ENCODE measurements around the gene CRYGN. TPM values are rescaled to one million over a fixed set of nuclear protein-coding genes. Genes with fewer than 3 reads are reported as not detected.

Gene CRYGN
- total RNA-seq = under 1 TPM in 1 of 2 donors, not detected in 1; 0.99 TPM
- total RNA-seq = 0 to 0.38 reads per million in 2 donors

DNA sequence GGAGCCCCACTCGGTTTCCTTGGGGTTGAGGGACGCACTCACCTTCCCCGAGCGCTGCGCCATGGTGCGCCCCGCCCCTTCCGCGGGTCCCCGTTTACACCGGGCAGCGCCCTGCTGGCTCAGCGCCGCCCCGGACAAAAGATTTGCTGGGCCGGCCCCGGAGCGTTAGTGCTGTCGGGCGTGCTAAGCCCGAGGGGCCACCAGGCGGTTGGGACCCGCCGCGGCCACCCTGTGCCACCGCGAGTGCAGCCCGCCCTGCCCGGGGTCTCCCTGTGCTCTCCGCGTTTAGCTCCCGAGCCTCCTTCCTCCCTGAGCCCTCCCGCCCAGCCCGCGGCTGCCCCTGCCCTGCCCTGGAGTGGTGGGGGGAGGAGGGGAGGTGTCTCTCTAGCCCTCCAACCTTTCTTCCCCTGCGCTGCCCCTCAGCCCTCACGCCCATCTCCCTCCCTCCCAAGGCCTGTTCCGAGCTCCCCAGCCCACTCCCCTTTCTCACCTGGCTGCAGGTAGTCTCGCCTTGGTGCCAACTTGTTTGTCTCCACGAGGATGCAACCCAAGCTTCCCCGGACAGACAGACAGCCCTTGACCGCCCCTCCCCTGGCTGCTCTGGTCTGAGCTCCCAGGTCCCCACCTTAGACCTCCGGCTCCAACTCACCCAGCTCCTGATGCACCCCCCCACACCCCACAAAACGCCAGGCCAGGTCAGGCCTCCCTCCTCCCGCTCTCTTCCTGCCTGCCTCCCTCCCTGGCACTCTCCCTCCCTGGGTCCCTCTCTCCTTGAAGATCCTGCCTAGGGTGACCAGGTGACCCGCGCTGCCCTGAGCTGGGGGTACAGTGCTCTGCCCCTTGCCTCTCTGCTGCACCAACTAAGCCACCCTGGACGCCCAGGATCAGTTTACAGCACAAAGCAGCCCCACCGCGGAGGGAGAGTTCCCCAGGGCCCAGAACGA is at the start of gene CRYGN:
CRYGN (minus strand) TSS at position 287 of the 944 bp plus-strand sequence; CDS start at position 63, 224 bp downstream.
- Mint-ChIP-seq H3K36me3 (ENCODE audit: low read depth) (no peaks in the 10 kb centered on the region), H3K4me1 (peaks cover 28% of the 10 kb centered on the region), H3K27ac (peak within 1 kb of the TSS; percentile 94), H3K4me3 (peak within 1 kb of the TSS; percentile 85), H3K27me3 (no peaks in the 10 kb centered on the region)
- ATAC-seq (peak; percentile 59), DNase-seq (no peak)
- no peaks in the 10 kb centered on the region for H3K9me3 ChIP-seq (ENCODE audit: control insufficient read depth, low read length, poor library complexity, severe bottlenecking)

GRCh38 chr7:151489498-151489897 is 49.6 kb upstream of the CRYGN start:
- Mint-ChIP-seq H3K27ac (no peak overlapping the region), H3K27me3 (no peaks in the 10 kb centered on the region), H3K36me3 (ENCODE audit: low read depth) (peaks cover 11% of the 10 kb centered on the region), H3K4me3 (no peak overlapping the region), H3K4me1 (peaks cover 28% of the 10 kb centered on the region)
- DNase-seq = no peak
- ATAC-seq = no peak
- H3K9me3 ChIP-seq (ENCODE audit: control insufficient read depth, low read length, poor library complexity, severe bottlenecking) = no peaks in the 10 kb centered on the region

- no peak for ATAC-seq
- Mint-ChIP-seq H3K27ac (peak overlapping the region; percentile 75), H3K4me1 (peaks cover 25% of the 10 kb centered on the region), H3K36me3 (ENCODE audit: low read depth) (peaks cover 14% of the 10 kb centered on the region), H3K27me3 (no peaks in the 10 kb centered on the region), H3K4me3 (no peak overlapping the region)
- H3K9me3 ChIP-seq (ENCODE audit: control insufficient read depth, low read length, poor library complexity, severe bottlenecking) = no peaks in the 10 kb centered on the region
- DNase-seq = no peak
Observed at GRCh38 chr7:151488096-151488495, 48.2 kb upstream of the CRYGN start.

DNA sequence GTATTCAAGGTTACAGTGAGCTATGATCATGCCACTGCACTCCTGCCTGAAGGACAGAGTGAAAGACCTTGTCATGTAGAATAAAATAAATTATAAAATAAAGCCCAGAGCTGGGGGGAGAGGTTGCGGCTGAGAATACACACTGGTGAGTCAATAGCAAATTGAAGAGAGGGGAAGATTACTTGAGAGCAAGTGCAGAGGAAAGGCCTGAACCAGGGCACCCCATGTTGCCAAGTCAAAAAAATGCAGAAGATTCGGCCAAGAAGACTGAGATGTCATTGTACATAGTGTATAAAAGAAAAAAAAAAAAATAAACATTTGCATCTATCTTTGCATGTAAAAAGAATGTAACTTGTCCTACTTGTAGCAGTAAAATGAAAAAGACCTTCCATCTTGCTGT is 47.3 kb upstream of the CRYGN start:
- peaks cover 32% of the 10 kb centered on the region for H3K4me1 Mint-ChIP-seq
- peaks cover 18% of the 10 kb centered on the region for H3K36me3 Mint-ChIP-seq (ENCODE audit: low read depth)
- no peaks in the 10 kb centered on the region for H3K27me3 Mint-ChIP-seq
- DNase-seq (no peak), ATAC-seq (no peak)
- no peak overlapping the region for H3K4me3 Mint-ChIP-seq
- H3K27ac Mint-ChIP-seq = peak overlapping the region; percentile 56
- H3K9me3 ChIP-seq (ENCODE audit: control insufficient read depth, low read length, poor library complexity, severe bottlenecking) = no peaks in the 10 kb centered on the region

DNA sequence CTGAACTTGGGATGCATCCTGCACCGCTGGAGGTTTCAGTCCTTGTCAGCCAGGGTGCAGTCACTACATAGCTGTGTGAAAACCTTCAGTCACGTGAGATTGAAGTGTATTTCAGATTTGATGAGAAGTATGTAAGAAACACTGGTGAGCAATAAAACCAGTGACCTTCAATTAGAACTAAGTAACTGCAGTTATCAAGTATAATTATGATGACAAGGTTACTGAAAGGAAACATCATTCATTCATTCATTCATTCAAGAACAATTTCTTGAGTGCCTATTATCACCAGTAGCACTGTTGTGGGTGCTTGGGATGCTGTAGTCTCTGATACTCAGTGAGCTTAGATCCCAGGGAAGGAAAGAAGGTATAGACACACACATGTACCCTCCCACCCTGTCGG is 46.1 kb upstream of the CRYGN start:
- H3K4me1 Mint-ChIP-seq = peaks cover 34% of the 10 kb centered on the region
- DNase-seq (no peak), ATAC-seq (no peak)
- H3K4me3 Mint-ChIP-seq = no peak overlapping the region
- H3K9me3 ChIP-seq (ENCODE audit: control insufficient read depth, low read length, poor library complexity, severe bottlenecking) = no peaks in the 10 kb centered on the region
- H3K36me3 Mint-ChIP-seq (ENCODE audit: low read depth) = peaks cover 20% of the 10 kb centered on the region
- H3K27ac Mint-ChIP-seq = no peak overlapping the region
- H3K27me3 Mint-ChIP-seq = no peaks in the 10 kb centered on the region

- ATAC-seq = no peak
- Mint-ChIP-seq H3K27me3 (no peaks in the 10 kb centered on the region), H3K4me1 (peaks cover 34% of the 10 kb centered on the region), H3K4me3 (no peak overlapping the region), H3K36me3 (ENCODE audit: low read depth) (peaks cover 17% of the 10 kb centered on the region), H3K27ac (peak overlapping the region; percentile 86)
- DNase-seq = no peak
- H3K9me3 ChIP-seq (ENCODE audit: control insufficient read depth, low read length, poor library complexity, severe bottlenecking) = no peaks in the 10 kb centered on the region
Observed at GRCh38 chr7:151484971-151485707, 45.2 kb upstream of the CRYGN start.

- Mint-ChIP-seq H3K27me3 (no peaks in the 10 kb centered on the region), H3K36me3 (ENCODE audit: low read depth) (peaks cover 19% of the 10 kb centered on the region), H3K4me1 (peaks cover 39% of the 10 kb centered on the region)
Observed at GRCh38 chr7:151483711-151483983, 43.7 kb upstream of the CRYGN start.

DNA sequence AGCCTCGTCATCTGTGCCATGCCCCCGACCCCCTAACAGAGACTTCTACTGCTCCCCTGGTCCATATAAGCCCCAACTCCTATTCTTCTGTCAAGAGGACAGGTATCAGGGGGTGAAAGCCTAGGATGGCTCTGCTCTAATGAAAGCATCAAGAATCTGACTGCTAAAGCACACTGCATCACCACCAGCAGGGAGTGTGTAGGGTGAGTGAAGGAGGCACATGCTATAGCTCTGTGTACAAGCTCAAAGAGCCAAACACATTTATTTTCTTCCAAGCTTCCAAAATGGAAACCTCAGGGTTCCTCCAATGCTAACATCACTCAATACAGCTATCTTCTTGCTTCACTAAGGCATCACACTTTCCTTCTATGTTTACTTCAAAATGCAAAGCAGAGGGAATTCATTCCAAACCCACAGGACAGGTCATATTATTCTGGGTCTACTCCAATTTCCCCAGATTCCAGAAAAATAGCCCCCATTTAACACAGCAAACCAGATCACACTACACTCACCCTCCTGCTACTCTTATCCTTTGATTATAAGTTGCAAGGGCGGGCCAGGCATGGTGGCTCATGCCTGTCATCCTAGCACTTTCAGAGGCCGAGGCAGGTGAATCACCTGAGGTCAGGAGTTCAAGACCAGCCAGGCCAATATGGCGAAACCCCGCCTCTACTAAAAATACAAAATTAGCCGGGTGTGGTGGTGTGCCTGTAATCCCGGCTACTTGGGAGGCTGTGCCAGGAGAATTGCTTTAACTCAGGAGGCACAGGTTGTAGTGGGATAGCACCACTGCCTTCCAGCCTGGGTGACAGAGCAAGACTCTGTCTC is 43.2 kb upstream of the CRYGN start:
- Mint-ChIP-seq H3K4me3 (no peak overlapping the region), H3K27ac (peak overlapping the region; percentile 86), H3K27me3 (no peaks in the 10 kb centered on the region), H3K36me3 (ENCODE audit: low read depth) (peaks cover 19% of the 10 kb centered on the region), H3K4me1 (peaks cover 39% of the 10 kb centered on the region)
- no peak for ATAC-seq
- no peaks in the 10 kb centered on the region for H3K9me3 ChIP-seq (ENCODE audit: control insufficient read depth, low read length, poor library complexity, severe bottlenecking)
- DNase-seq = no peak

More at GRCh38 chr7:151483711-151483983, 43.7 kb upstream of the CRYGN start:
- Mint-ChIP-seq H3K4me3 (no peak overlapping the region), H3K27ac (peak overlapping the region; percentile 86)
- ATAC-seq (no peak), DNase-seq (no peak)
- no peaks in the 10 kb centered on the region for H3K9me3 ChIP-seq (ENCODE audit: control insufficient read depth, low read length, poor library complexity, severe bottlenecking)

GRCh38 chr7:151481650-151482505 is 41.9 kb upstream of the CRYGN start:
- DNase-seq (no peak), ATAC-seq (no peak)
- Mint-ChIP-seq H3K36me3 (ENCODE audit: low read depth) (peaks cover 19% of the 10 kb centered on the region), H3K27ac (peak overlapping the region; percentile 86), H3K27me3 (no peaks in the 10 kb centered on the region), H3K4me1 (peaks cover 39% of the 10 kb centered on the region), H3K4me3 (no peak overlapping the region)
- no peaks in the 10 kb centered on the region for H3K9me3 ChIP-seq (ENCODE audit: control insufficient read depth, low read length, poor library complexity, severe bottlenecking)

DNA sequence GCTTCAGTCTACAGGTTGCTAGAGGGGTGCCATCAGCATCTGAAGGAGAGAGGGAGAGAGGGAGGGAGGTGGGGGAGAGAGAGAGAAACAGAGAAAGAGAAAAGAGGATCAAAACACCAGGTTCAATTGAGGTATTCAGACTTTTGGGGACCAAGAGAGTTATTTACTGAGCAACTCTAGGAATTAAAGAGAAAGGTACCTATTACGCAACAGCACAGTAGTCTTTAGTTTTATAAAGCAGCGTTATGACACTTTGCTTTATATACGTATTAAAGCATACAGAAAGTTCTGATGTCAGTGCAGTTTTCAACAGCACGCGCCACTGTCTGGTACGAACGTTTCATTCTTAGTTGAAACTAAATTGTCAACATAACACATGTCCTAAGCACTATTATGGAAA is 37.9 kb upstream of the CRYGN start:
- peaks cover 6% of the 10 kb centered on the region for H3K36me3 Mint-ChIP-seq (ENCODE audit: low read depth)

GRCh38 chr7:151472644-151473380 is 32.9 kb upstream of the CRYGN start:
- Mint-ChIP-seq H3K27ac (peak overlapping the region; percentile 67), H3K4me1 (peaks cover 54% of the 10 kb centered on the region), H3K27me3 (no peaks in the 10 kb centered on the region), H3K4me3 (peak overlapping the region; percentile 47), H3K36me3 (ENCODE audit: low read depth) (peaks cover 14% of the 10 kb centered on the region)
- no peaks in the 10 kb centered on the region for H3K9me3 ChIP-seq (ENCODE audit: control insufficient read depth, low read length, poor library complexity, severe bottlenecking)
- DNase-seq (no peak), ATAC-seq (peak; percentile 18)

More for the DNA sequence above, 37.9 kb upstream of the CRYGN start:
- Mint-ChIP-seq H3K27me3 (no peaks in the 10 kb centered on the region), H3K4me3 (no peak overlapping the region), H3K4me1 (peaks cover 33% of the 10 kb centered on the region), H3K27ac (no peak overlapping the region)
- no peaks in the 10 kb centered on the region for H3K9me3 ChIP-seq (ENCODE audit: control insufficient read depth, low read length, poor library complexity, severe bottlenecking)
- DNase-seq (no peak), ATAC-seq (no peak)

GRCh38 chr7:151470711-151471110 is 30.8 kb upstream of the CRYGN start:
- Mint-ChIP-seq H3K4me3 (no peak overlapping the region), H3K36me3 (ENCODE audit: low read depth) (peaks cover 19% of the 10 kb centered on the region), H3K27me3 (no peaks in the 10 kb centered on the region), H3K4me1 (peaks cover 51% of the 10 kb centered on the region), H3K27ac (peak overlapping the region; percentile 67)
- no peaks in the 10 kb centered on the region for H3K9me3 ChIP-seq (ENCODE audit: control insufficient read depth, low read length, poor library complexity, severe bottlenecking)
- no peak for ATAC-seq
- DNase-seq = no peak
